H1 (cell line): Measurements from ENCODE around the gene TSPAN3. TPM values are rescaled to one million over a fixed set of nuclear protein-coding genes. Genes with fewer than 3 reads are reported as not detected.
A peak's percentile ranks its signal among the peaks of the same experiment; 100 is the strongest.

Experiments
- CTCF ChIA-PET: fragments of 300-600 bp; sonication (Branson Sonifier 250); formaldehyde crosslinking; loops from one replicate; lab custom pipeline; 2021; ENCODE audit not compliant: partially characterized antibody; lab: Charles Lee
- POLR2A ChIA-PET: fragments of 300-600 bp; sonication (Branson Sonifier 250); formaldehyde crosslinking; loops from one replicate; lab custom pipeline; 2021; ENCODE audit warnings: inconsistent platforms; ENCODE audit not compliant: partially characterized antibody; lab: Charles Lee
- DNase-seq, 2 experiments: peaks; one replicate each; pipeline versions ENCODE4 v3.0.0 to v3.0.0-alpha.2; 2010 to 2022; ENCODE audit warnings: low spot score in 2 of 2, low read depth in 1 of 2, mixed read lengths in 1 of 2
- FAIRE-seq: peaks from 2 replicates; lab custom pipeline; 2011; peaks lifted over from hg19 to GRCh38; lab: Jason Lieb, UNC
- H2AFZ ChIP-seq: 2 replicates; pipeline ENCODE4 v1.8.1; 2012; ENCODE audit warnings: low read length, inconsistent platforms
- H2AK5ac ChIP-seq: 2 replicates; pipeline ENCODE4 v1.6.1; 2013; ENCODE audit warnings: low read depth, low read length
- H2BK120ac ChIP-seq: replicated peaks from 2 replicates; pipeline ENCODE3; 2013; ENCODE audit warnings: low read depth, low read length, inconsistent platforms
- H2BK12ac ChIP-seq: 2 replicates; pipeline ENCODE4 v1.6.1; 2013; ENCODE audit warnings: low read depth, low read length
- H2BK15ac ChIP-seq: 2 replicates; pipeline ENCODE4 v1.6.1; 2013; ENCODE audit warnings: low read length
- H2BK20ac ChIP-seq: 2 replicates; pipeline ENCODE4 v1.6.1; 2013; ENCODE audit warnings: low read length
- H2BK5ac ChIP-seq: 2 replicates; pipeline ENCODE4 v1.6.1; 2013; ENCODE audit warnings: low read depth, low read length
- H3K14ac ChIP-seq: 2 replicates; pipeline ENCODE4 v1.6.1; 2013; ENCODE audit warnings: inconsistent platforms; ENCODE audit not compliant: insufficient read length
- H3K18ac ChIP-seq: 2 replicates; pipeline ENCODE4 v1.6.1; 2013; ENCODE audit warnings: low read length; ENCODE audit errors: extremely low read depth
- H3K23ac ChIP-seq: 2 replicates; pipeline ENCODE4 v1.6.1; 2013; ENCODE audit warnings: inconsistent platforms; ENCODE audit not compliant: insufficient read length
- H3K23me2 ChIP-seq: 2 replicates; pipeline ENCODE4 v1.6.1; 2013; ENCODE audit warnings: low read depth, low read length
- H3K27ac ChIP-seq: 2 replicates; pipeline ENCODE4 v1.6.1; 2011; ENCODE audit warnings: low read depth, low read length, inconsistent platforms
- H3K27me3 ChIP-seq, 4 experiments: replicated peaks in 1 of 4; 1 replicate in 1 of 4; 2 replicates in 3 of 4; pipeline versions ENCODE4 v1.6.1 to v1.8.1; 2011 to 2013; ENCODE audit warnings: low read length in 3 of 4, mild to moderate bottlenecking in 3 of 4, inconsistent platforms in 2 of 4, mixed read lengths in 2 of 4, moderate library complexity in 1 of 4; ENCODE audit not compliant: control insufficient read depth in 3 of 4, insufficient read depth in 3 of 4; ENCODE audit errors: extremely low read depth in 1 of 4
- H3K36me3 ChIP-seq, 4 experiments: 2 replicates each; pipeline versions ENCODE4 v1.6.1 to v1.8.1; 2011 to 2013; ENCODE audit warnings: mild to moderate bottlenecking in 4 of 4, low read length in 3 of 4, moderate library complexity in 2 of 4, control low read depth in 1 of 4, inconsistent platforms in 1 of 4; ENCODE audit not compliant: insufficient read depth in 4 of 4, control insufficient read depth in 2 of 4
- H3K4ac ChIP-seq: replicated peaks from 2 replicates; pipeline ENCODE3; 2013; ENCODE audit warnings: low read length, low read depth, mixed read lengths, inconsistent platforms; ENCODE audit not compliant: insufficient read length
- H3K4me1 ChIP-seq, 4 experiments: replicated peaks in 1 of 4; 1 replicate in 1 of 4; 2 replicates in 3 of 4; pipeline versions ENCODE4 v1.6.1 to v1.8.1; 2011 to 2013; ENCODE audit warnings: low read length in 3 of 4, inconsistent platforms in 2 of 4, mixed read lengths in 1 of 4; ENCODE audit not compliant: insufficient read depth in 4 of 4, control insufficient read depth in 3 of 4
- H3K4me2 ChIP-seq, 2 experiments: 2 replicates each; pipeline versions ENCODE4 v1.6.1 to v1.8.1; 2011 to 2013; ENCODE audit warnings: low read depth in 2 of 2, low read length in 2 of 2, control low read depth in 1 of 2, inconsistent platforms in 1 of 2, mild to moderate bottlenecking in 1 of 2; ENCODE audit not compliant: insufficient read depth in 1 of 2
- H3K4me3 ChIP-seq, 4 experiments: fragments of 200-600, 300-600 bp in 1 of 4; sonication (generic), shearing (Covaris generic), sonication (Bioruptor Twin) in 1 of 4; 2 replicates each; pipeline versions ENCODE4 v1.5.1 to v1.8.1; 2011 to 2016; ENCODE audit warnings: low read length in 4 of 4, low read depth in 3 of 4, control low read depth in 2 of 4, inconsistent platforms in 2 of 4, mild to moderate bottlenecking in 2 of 4, mixed read lengths in 1 of 4, moderate library complexity in 1 of 4; ENCODE audit not compliant: insufficient read depth in 2 of 4; ENCODE audit errors: extremely low read depth in 1 of 4
- H3K56ac ChIP-seq: replicated peaks from 2 replicates; pipeline ENCODE3; 2013; ENCODE audit warnings: low read depth, mild to moderate bottlenecking, mixed read lengths, low read length, inconsistent platforms; ENCODE audit not compliant: insufficient read length
- H3K79me1 ChIP-seq: 2 replicates; pipeline ENCODE4 v1.6.1; 2013; ENCODE audit warnings: low read depth, low read length, control low read depth
- H3K79me2 ChIP-seq, 2 experiments: 2 replicates each; pipeline versions ENCODE4 v1.6.1 to v1.8.1; 2012 to 2013; ENCODE audit warnings: low read length in 2 of 2, mild to moderate bottlenecking in 2 of 2, inconsistent platforms in 1 of 2; ENCODE audit not compliant: insufficient read depth in 2 of 2, control insufficient read depth in 1 of 2
- H3K9ac ChIP-seq, 4 experiments: replicated peaks in 1 of 4; 1 replicate in 1 of 4; 2 replicates in 3 of 4; pipeline versions ENCODE4 v1.6.1 to v1.8.1; 2011 to 2013; ENCODE audit warnings: low read depth in 3 of 4, low read length in 3 of 4, control low read depth in 2 of 4, mild to moderate bottlenecking in 2 of 4, moderate library complexity in 2 of 4, inconsistent platforms in 1 of 4; ENCODE audit errors: extremely low read depth in 1 of 4
- H3K9me3 ChIP-seq, 2 experiments: 2 replicates each; pipeline versions ENCODE4 v1.6.1 to v1.8.1; 2012 to 2013; ENCODE audit warnings: mild to moderate bottlenecking in 2 of 2, moderate library complexity in 2 of 2, control low read depth in 1 of 2, inconsistent platforms in 1 of 2, low read depth in 1 of 2, low read length in 1 of 2, mixed read lengths in 1 of 2; ENCODE audit not compliant: insufficient read depth in 2 of 2
- H4K20me1 ChIP-seq, 2 experiments: replicated peaks in 1 of 2; 2 replicates each; pipeline versions ENCODE3 to v1.8.1; 2011 to 2013; ENCODE audit warnings: inconsistent platforms in 2 of 2, low read length in 2 of 2, mild to moderate bottlenecking in 1 of 2; ENCODE audit not compliant: insufficient read depth in 2 of 2, control insufficient read depth in 1 of 2
- H4K5ac ChIP-seq: 2 replicates; pipeline ENCODE4 v1.6.1; 2013; ENCODE audit warnings: low read length, low read depth, mixed read lengths, inconsistent platforms; ENCODE audit not compliant: insufficient read length
- H4K8ac ChIP-seq: 2 replicates; pipeline ENCODE4 v1.8.0; 2013; ENCODE audit warnings: mild to moderate bottlenecking, moderate library complexity, low read length, inconsistent platforms; ENCODE audit not compliant: insufficient read depth; ENCODE audit errors: extremely low read depth
- H4K91ac ChIP-seq: replicated peaks from 2 replicates; pipeline ENCODE3; 2013; ENCODE audit warnings: low read length, mixed read lengths, inconsistent platforms; ENCODE audit not compliant: insufficient read length
- KDM1A ChIP-seq: fragments of 200-600, 300-600 bp; sonication (generic); IDR thresholded peaks from 2 replicates; pipeline ENCODE4 v1.7.1; 2016; ENCODE audit warnings: mild to moderate bottlenecking, low read length, borderline replicate concordance
- KDM4A ChIP-seq: IDR thresholded peaks from one replicate; pipeline ENCODE4 v1.7.1; 2012; ENCODE audit warnings: low read depth, mild to moderate bottlenecking, moderate library complexity, low read length, inconsistent platforms; ENCODE audit not compliant: severe bottlenecking
- WGBS, 2 experiments: shearing (Covaris generic) in 1 of 2; methylation state at CpG; one replicate each; pipeline versions ENCODE4 v1.1.6 to v1.1.7; 2013 to 2015; ENCODE audit warnings: low lambda C conversion rate in 2 of 2, mixed read lengths in 2 of 2, inconsistent platforms in 1 of 2, low coverage in 1 of 2, missing lambda C conversion rate in 1 of 2; ENCODE audit not compliant: insufficient replicate concordance in 2 of 2, insufficient coverage in 1 of 2, insufficient read length in 1 of 2; ENCODE audit errors: extremely low coverage in 1 of 2, missing lambda C conversion rate in 1 of 2; 5-methylcytosine and 5-hydroxymethylcytosine counted together
- polyA plus RNA-seq, 7 experiments: library from polyadenylated mRNA; depleted of rRNA in 3 of 7; stranded (reverse) in 5 of 7; unstranded in 2 of 7; fragments of >200 nt in 5 of 7; fragments of 200-250 nt in 2 of 7; gene quantifications; 1 replicate in 5 of 7; 2 replicates in 1 of 7; 4 replicates in 1 of 7; pipeline versions ENCODE4 v1.2.1 to v1.2.3, GENCODE V29; 2011 to 2013; ENCODE audit warnings: missing spikeins in 2 of 7, mixed read lengths in 2 of 7
- total RNA-seq: library from RNA; stranded (reverse); fragmentation: NEBNext Ultra II Directional; extraction: Animal tissue kit (Norgen Biotek cat#: 25700); gene quantifications from 2 replicates; pipeline ENCODE4 v1.2.1, GENCODE V29; 2021

The TSPAN3 gene
- total and polyA plus RNA-seq, 2 of the 8 experiments (the other 6 are each of a cell fraction or from before 2014, with no cell fraction given), result 107 to 238 TPM

- no peak for TF ChIP-seq KDM4A
- TF ChIP-seq KDM1A, result no peak
- WGBS, 2 experiments, result 100% methylated on average over 2 of the region's 2 CpGs; no CpG with 5 or more reads in 1 of the 2 experiments
- Histone ChIP-seq H4K91ac (no peak overlapping the region), H2BK15ac (no peak overlapping the region), H3K27ac (no peak overlapping the region), H2BK5ac (no peak overlapping the region), H3K79me2 (no peaks in the 10 kb centered on the region), H3K79me1 (no peaks in the 10 kb centered on the region), H2BK12ac (no peak overlapping the region), H3K56ac (no peak overlapping the region), H3K36me3 (no peaks in the 10 kb centered on the region), H3K27me3 (no peaks in the 10 kb centered on the region), H4K8ac (no peak overlapping the region), H4K20me1 (no peaks in the 10 kb centered on the region), H3K9ac (no peak overlapping the region), H3K4me3 (no peak overlapping the region), H3K4ac (no peak overlapping the region), H3K4me2 (no peak overlapping the region), H2BK120ac (no peak overlapping the region), H2AK5ac (no peak overlapping the region), H3K9me3 (no peaks in the 10 kb centered on the region), H2AFZ (no peak overlapping the region), H3K23ac (no peak overlapping the region), H3K4me1 (no peaks in the 10 kb centered on the region), H3K14ac (no peak overlapping the region), H3K18ac (no peak overlapping the region), H4K5ac (no peak overlapping the region), H2BK20ac (no peak overlapping the region), H3K23me2 (no peaks in the 10 kb centered on the region)
- ChIA-PET POLR2A (no interaction called here), CTCF (interaction anchor here (1.4 to 10.8 kb wide), 2 partner anchors 8 to 15 kb away, joined by 3 to 101 read pairs; no protein-coding TSS in a partner anchor)
- peak in 1 of 2 experiments; percentile 28 for DNase-seq
- no peak for FAIRE-seq
Measured at GRCh38 chr15:77091097-77091496, 20.2 kb upstream of the TSPAN3 start.
